Measurements from ENCODE around the gene ZNF791.
"Not testable (repeated sequence)": the region's sequence is repeated elsewhere in the genome, so short reads cannot be mapped to it uniquely, and the experiment has no call there.

ZNF791 gene

DNA sequence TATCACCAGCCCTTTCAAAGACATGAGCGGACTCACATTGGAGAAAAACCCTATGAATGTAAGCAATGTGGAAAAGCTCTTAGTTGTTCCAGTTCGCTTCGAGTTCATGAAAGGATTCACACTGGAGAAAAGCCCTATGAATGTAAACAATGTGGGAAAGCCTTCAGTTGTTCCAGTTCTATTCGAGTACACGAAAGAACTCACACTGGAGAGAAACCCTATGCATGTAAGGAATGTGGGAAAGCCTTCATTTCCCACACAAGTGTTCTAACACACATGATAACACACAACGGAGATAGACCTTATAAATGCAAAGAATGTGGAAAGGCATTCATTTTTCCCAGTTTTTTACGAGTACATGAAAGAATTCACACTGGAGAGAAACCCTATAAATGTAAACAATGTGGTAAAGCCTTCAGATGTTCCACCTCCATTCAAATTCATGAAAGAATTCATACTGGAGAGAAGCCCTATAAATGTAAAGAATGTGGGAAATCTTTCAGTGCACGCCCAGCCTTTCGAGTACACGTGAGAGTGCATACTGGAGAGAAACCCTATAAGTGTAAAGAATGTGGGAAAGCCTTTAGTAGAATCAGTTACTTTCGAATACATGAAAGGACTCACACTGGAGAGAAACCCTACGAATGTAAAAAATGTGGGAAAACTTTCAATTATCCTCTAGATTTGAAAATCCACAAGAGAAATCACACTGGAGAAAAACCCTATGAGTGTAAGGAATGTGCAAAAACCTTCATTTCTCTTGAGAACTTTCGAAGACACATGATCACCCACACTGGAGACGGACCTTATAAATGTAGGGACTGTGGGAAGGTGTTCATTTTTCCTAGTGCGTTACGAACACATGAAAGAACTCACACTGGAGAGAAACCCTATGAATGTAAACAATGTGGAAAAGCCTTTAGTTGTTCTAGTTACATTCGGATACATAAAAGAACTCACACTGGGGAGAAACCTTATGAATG is 17.6 kb downstream of the ZNF791 start:
- DNase-seq (ENCODE audit: low read depth in 2 of 2, low spot score in 1 of 2), result no peak

GRCh38 chr19:12629215-12629614 is 18.5 kb downstream of the ZNF791 start:
- no peak for DNase-seq (ENCODE audit: low read depth in 2 of 2, low spot score in 1 of 2)

GRCh38 chr19:12636631-12637030 is 25.9 kb downstream of the ZNF791 start:
- DNase-seq (ENCODE audit: low read depth in 2 of 2, low spot score in 1 of 2), result no peak

DNA sequence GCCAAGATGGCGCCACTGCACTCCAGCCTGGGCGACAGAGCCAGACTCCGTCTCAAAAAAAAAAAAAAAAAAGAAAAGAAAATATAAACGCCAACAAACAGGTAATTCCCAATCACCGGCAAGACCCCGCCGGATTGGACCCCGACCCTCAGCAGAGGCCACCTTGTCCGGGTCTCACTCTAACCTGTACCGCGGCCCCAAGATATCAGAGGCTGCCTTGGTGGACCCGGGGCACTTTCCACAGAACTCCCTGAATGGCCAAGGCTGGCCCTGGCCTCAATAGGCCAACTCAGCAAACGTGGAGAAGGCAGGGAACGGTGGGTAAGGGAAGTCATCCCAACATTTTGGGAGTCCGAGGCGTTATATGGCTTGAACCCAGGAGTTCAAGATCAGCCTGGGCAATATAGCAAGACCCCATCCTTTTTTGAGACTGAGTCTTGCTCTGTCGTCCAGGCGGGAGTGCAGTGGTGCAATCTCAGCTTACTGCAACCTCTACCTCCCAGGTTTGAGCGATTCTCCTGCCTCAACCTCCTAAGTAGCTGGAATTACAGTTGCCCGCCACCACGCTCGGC is 28.0 kb downstream of the ZNF791 start:
- no peak for DNase-seq (ENCODE audit: low read depth in 2 of 2, low spot score in 1 of 2)

- peak; percentile 64 to 67 for DNase-seq (ENCODE audit: low read depth in 2 of 2, low spot score in 1 of 2)
Observed at GRCh38 chr19:12639901-12640613, 29.3 kb downstream of the ZNF791 start.

DNA sequence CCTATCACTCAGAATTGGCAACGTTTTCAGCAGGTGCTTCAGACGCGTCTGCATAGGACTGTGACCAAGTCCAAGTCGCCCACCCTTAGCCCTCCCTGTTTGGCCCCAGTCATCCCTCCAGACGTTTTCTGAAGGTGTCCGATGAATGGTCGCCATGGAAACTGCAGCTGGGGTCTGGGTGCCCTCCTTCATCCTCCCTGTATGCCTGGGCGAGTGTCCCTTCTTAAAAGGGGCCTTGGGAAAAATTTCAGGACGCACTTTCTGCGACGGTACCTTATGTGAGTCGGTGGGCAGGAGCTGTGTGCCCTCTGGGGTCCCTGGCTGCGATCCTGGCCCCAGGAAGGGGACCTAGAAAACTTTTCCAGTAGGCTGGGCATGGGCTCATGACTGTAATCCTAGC is 30.7 kb downstream of the ZNF791 start:
- no peak for DNase-seq (ENCODE audit: low read depth in 2 of 2, low spot score in 1 of 2)

GRCh38 chr19:12642506-12642905 is 31.8 kb downstream of the ZNF791 start:
- DNase-seq (ENCODE audit: low read depth in 2 of 2, low spot score in 1 of 2), result no peak

GRCh38 chr19:12643716-12644115 is 33.0 kb downstream of the ZNF791 start:
- DNase-seq (ENCODE audit: low read depth in 2 of 2, low spot score in 1 of 2), result not testable (repeated sequence)

DNA sequence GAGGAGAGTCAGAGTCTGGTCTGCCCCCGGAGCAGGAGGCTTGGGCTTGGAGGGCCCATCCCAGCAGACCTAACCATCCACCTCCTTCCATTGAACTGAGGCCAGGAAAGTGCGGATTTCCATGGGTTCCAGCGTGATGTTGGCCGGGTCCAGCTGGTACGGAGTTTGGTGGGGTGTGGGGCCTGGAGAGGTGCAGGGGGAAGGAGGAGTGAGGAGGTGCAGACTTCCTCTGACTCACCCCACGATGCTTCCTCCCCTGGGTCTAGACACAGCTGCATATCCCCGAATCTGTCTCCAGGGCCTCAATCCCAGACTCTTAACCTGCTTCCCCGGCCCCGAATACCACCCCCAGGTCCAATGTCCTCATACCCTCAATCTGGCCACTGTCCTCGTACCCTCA is 35.8 kb downstream of the ZNF791 start:
- no peak for DNase-seq (ENCODE audit: low read depth in 2 of 2, low spot score in 1 of 2)

- no peak for DNase-seq (ENCODE audit: low read depth in 2 of 2, low spot score in 1 of 2)
Observed at GRCh38 chr19:12647047-12647446, 36.3 kb downstream of the ZNF791 start.

- no peak for DNase-seq (ENCODE audit: low read depth in 2 of 2, low spot score in 1 of 2)
Observed at GRCh38 chr19:12647490-12648071, 36.9 kb downstream of the ZNF791 start.

DNA sequence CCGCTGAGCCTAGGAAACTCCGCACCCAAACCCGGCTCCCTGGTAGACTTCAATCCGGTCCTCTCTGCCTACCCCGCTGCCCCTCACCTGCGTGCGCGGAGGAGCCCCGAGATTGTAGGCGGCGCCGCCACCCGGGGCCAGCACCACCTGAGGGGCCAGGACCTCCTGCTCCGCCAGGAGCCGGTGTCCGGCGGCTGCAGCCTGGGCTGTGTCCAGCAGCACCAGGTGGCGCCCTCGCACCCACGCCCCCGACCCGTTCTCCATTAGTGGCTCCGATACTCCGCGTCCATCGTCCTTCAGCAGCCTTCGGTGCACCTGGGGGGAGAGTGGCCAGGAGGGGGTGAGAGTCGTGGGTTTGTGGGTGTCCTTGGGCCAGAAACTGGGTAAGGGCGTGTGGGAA is 37.4 kb downstream of the ZNF791 start:
- no peak for DNase-seq (ENCODE audit: low read depth in 2 of 2, low spot score in 1 of 2)

DNA sequence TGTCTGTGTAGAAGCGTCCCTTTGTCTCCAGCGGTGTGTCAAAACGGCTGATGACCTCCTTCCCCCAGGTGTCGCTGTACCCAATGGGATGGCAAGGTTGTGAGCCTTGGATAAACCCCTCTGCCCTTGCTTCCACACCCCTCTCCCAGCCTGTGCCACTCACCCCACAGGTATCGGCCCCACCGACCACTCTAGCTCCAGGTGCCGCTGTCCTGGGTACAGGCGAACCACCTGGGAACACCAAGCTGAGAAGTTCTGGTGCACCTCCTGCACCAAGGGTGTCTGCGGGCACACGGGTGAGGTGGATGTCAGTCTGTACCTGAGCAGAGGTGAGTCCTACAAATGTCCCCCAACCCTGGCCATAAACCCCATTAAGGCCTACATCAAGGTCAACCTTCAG is 39.2 kb downstream of the ZNF791 start:
- DNase-seq (ENCODE audit: low read depth in 2 of 2, low spot score in 1 of 2), result no peak

- no peak for DNase-seq (ENCODE audit: low read depth in 2 of 2, low spot score in 1 of 2)
Observed at GRCh38 chr19:12652219-12652618, 41.5 kb downstream of the ZNF791 start.

- DNase-seq (ENCODE audit: low read depth in 2 of 2, low spot score in 1 of 2), result no peak
Observed at GRCh38 chr19:12655546-12655945, 44.8 kb downstream of the ZNF791 start.

DNA sequence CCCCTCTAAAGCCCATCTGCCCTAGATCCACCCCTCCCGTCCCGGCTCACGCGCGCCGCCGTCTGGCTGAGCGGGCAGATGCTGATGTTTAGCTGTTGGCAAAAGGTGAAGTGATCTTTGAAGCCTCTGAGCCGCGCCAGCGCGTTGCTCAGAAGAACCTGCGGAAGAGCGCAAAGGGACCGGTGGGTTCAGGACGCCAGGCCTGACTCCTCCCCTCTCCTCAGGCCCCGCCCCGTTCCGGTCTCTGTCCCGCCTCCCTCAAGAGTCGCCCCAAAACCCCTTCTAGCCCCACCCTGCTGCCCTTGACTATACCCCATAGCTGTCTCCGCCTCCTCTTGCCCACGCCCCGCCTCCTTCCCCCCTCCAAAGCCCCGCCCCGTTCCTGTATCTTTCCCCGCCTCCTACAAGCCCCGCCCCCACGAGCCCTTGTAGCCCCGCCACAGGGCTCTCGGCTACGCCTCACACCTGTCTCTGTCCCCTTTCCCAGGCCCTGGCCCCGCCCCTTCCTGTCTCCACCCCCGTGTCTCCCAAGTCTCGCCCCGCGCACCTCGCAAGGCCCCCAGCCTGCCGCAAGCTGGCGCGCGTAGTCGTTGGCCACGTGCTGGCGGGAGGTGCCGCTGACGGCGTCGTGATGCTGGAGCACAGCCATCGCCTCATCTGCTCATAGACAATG is 46.3 kb downstream of the ZNF791 start:
- DNase-seq (ENCODE audit: low read depth in 2 of 2, low spot score in 1 of 2), result no peak

- DNase-seq (ENCODE audit: low read depth in 2 of 2, low spot score in 1 of 2), result no peak
Observed at GRCh38 chr19:12657966-12658365, 47.2 kb downstream of the ZNF791 start.

DNA sequence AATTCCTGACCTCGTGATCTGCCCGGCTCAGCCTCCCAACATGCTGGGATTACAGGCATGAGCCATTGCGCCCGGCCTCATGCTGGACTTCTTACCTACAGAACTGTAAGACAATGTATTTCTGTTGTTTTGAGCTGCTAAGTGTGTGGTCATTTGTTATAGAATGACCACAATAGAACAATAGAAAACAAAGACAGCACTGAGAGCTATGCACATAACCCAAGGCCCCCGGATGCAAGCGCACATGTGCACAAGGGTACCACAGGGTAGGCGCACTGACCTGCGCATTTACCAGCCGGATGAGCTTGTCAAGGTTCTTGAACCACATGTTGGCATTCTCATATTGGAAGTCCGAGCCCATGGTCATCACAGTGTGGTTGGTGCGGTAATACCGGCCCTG is 50.3 kb downstream of the ZNF791 start:
- DNase-seq (ENCODE audit: low read depth in 2 of 2, low spot score in 1 of 2), result no peak

- no peak for DNase-seq (ENCODE audit: low read depth in 2 of 2, low spot score in 1 of 2)
Observed at GRCh38 chr19:12664406-12665280, 53.9 kb downstream of the ZNF791 start.

GRCh38 chr19:12665281-12665573 is 54.5 kb downstream of the ZNF791 start:
- DNase-seq (ENCODE audit: low read depth in 2 of 2, low spot score in 1 of 2), result peak in 1 of 2 donors; percentile 29
